ENCODE measurements around the gene PRKN.

The PRKN gene

GRCh38 chr6:162576016-162576415 lies 151.6 kb downstream of the PRKN start:
- H3K36me3 ChIP-seq (ENCODE audit: control insufficient read depth in 1 of 2, insufficient read depth in 2 of 2, low read length in 2 of 2), result no peaks in the 10 kb centered on the region
- H3K27me3 ChIP-seq (ENCODE audit: low read depth, low read length), result no peaks in the 10 kb centered on the region
- no peak overlapping the region for H3K27ac ChIP-seq (ENCODE audit: low read length)

GRCh38 chr6:162572240-162572639 lies 155.3 kb downstream of the PRKN start:
- Histone ChIP-seq H3K4me1 (ENCODE audit: control insufficient read depth in 1 of 2, insufficient read depth in 2 of 2, low read length in 2 of 2) (no peaks in the 10 kb centered on the region), H3K27me3 (ENCODE audit: low read depth, low read length) (no peaks in the 10 kb centered on the region), H3K36me3 (ENCODE audit: control insufficient read depth in 1 of 2, insufficient read depth in 2 of 2, low read length in 2 of 2) (peaks cover 0 to 15% of the 10 kb centered on the region in 2 donors), H3K27ac (ENCODE audit: low read length) (no peak overlapping the region), H3K9me3 (ENCODE audit: control insufficient read depth in 1 of 2, low read length in 2 of 2) (peaks cover 0 to 10% of the 10 kb centered on the region in 2 donors), H3K4me3 (ENCODE audit: low read depth in 1 of 2, low read length in 2 of 2) (no peak overlapping the region)

More at GRCh38 chr6:162576016-162576415, 151.6 kb downstream of the PRKN start:
- Histone ChIP-seq H3K4me3 (ENCODE audit: low read depth in 1 of 2, low read length in 2 of 2) (no peak overlapping the region), H3K9me3 (ENCODE audit: control insufficient read depth in 1 of 2, low read length in 2 of 2) (no peaks in the 10 kb centered on the region), H3K4me1 (ENCODE audit: control insufficient read depth in 1 of 2, insufficient read depth in 2 of 2, low read length in 2 of 2) (no peaks in the 10 kb centered on the region)

GRCh38 chr6:162568266-162568665 lies 159.3 kb downstream of the PRKN start:
- H3K4me1 ChIP-seq (ENCODE audit: control insufficient read depth in 1 of 2, insufficient read depth in 2 of 2, low read length in 2 of 2), result no peaks in the 10 kb centered on the region
- H3K27me3 ChIP-seq (ENCODE audit: low read depth, low read length), result no peaks in the 10 kb centered on the region
- H3K36me3 ChIP-seq (ENCODE audit: control insufficient read depth in 1 of 2, insufficient read depth in 2 of 2, low read length in 2 of 2), result peaks cover 0 to 18% of the 10 kb centered on the region in 2 donors
- no peak overlapping the region for H3K27ac ChIP-seq (ENCODE audit: low read length)
- peaks cover 0 to 19% of the 10 kb centered on the region in 2 donors for H3K9me3 ChIP-seq (ENCODE audit: control insufficient read depth in 1 of 2, low read length in 2 of 2)
- H3K4me3 ChIP-seq (ENCODE audit: low read depth in 1 of 2, low read length in 2 of 2), result no peak overlapping the region

- no peak overlapping the region for H3K4me3 ChIP-seq (ENCODE audit: low read depth in 1 of 2, low read length in 2 of 2)
Measured at GRCh38 chr6:162562041-162562440, 165.5 kb downstream of the PRKN start.

GRCh38 chr6:162560891-162561290 lies 166.7 kb downstream of the PRKN start:
- no peaks in the 10 kb centered on the region for H3K27me3 ChIP-seq (ENCODE audit: low read depth, low read length)
- H3K27ac ChIP-seq (ENCODE audit: low read length), result no peak overlapping the region
- peaks cover 0 to 4% of the 10 kb centered on the region in 2 donors for H3K36me3 ChIP-seq (ENCODE audit: control insufficient read depth in 1 of 2, insufficient read depth in 2 of 2, low read length in 2 of 2)

More at GRCh38 chr6:162562041-162562440, 165.5 kb downstream of the PRKN start:
- Histone ChIP-seq H3K36me3 (ENCODE audit: control insufficient read depth in 1 of 2, insufficient read depth in 2 of 2, low read length in 2 of 2) (peaks cover 0 to 4% of the 10 kb centered on the region in 2 donors), H3K9me3 (ENCODE audit: control insufficient read depth in 1 of 2, low read length in 2 of 2) (peaks cover 0 to 8% of the 10 kb centered on the region in 2 donors), H3K27me3 (ENCODE audit: low read depth, low read length) (no peaks in the 10 kb centered on the region), H3K4me1 (ENCODE audit: control insufficient read depth in 1 of 2, insufficient read depth in 2 of 2, low read length in 2 of 2) (no peaks in the 10 kb centered on the region), H3K27ac (ENCODE audit: low read length) (no peak overlapping the region)

GRCh38 chr6:162554531-162554930 lies 173.0 kb downstream of the PRKN start:
- Histone ChIP-seq H3K4me1 (ENCODE audit: control insufficient read depth in 1 of 2, insufficient read depth in 2 of 2, low read length in 2 of 2) (no peaks in the 10 kb centered on the region), H3K9me3 (ENCODE audit: control insufficient read depth in 1 of 2, low read length in 2 of 2) (no peaks in the 10 kb centered on the region), H3K27ac (ENCODE audit: low read length) (no peak overlapping the region), H3K36me3 (ENCODE audit: control insufficient read depth in 1 of 2, insufficient read depth in 2 of 2, low read length in 2 of 2) (peaks cover 0 to 4% of the 10 kb centered on the region in 2 donors), H3K27me3 (ENCODE audit: low read depth, low read length) (no peaks in the 10 kb centered on the region), H3K4me3 (ENCODE audit: low read depth in 1 of 2, low read length in 2 of 2) (no peak overlapping the region)

More at GRCh38 chr6:162560891-162561290, 166.7 kb downstream of the PRKN start:
- Histone ChIP-seq H3K4me3 (ENCODE audit: low read depth in 1 of 2, low read length in 2 of 2) (no peak overlapping the region), H3K9me3 (ENCODE audit: control insufficient read depth in 1 of 2, low read length in 2 of 2) (peaks cover 0 to 7% of the 10 kb centered on the region in 2 donors), H3K4me1 (ENCODE audit: control insufficient read depth in 1 of 2, insufficient read depth in 2 of 2, low read length in 2 of 2) (no peaks in the 10 kb centered on the region)

- Histone ChIP-seq H3K4me3 (ENCODE audit: low read depth in 1 of 2, low read length in 2 of 2) (no peak overlapping the region), H3K4me1 (ENCODE audit: control insufficient read depth in 1 of 2, insufficient read depth in 2 of 2, low read length in 2 of 2) (no peaks in the 10 kb centered on the region), H3K27ac (ENCODE audit: low read length) (no peak overlapping the region), H3K27me3 (ENCODE audit: low read depth, low read length) (no peaks in the 10 kb centered on the region), H3K9me3 (ENCODE audit: control insufficient read depth in 1 of 2, low read length in 2 of 2) (no peaks in the 10 kb centered on the region), H3K36me3 (ENCODE audit: control insufficient read depth in 1 of 2, insufficient read depth in 2 of 2, low read length in 2 of 2) (peaks cover 0 to 4% of the 10 kb centered on the region in 2 donors)
Measured at GRCh38 chr6:162546905-162547304, 180.7 kb downstream of the PRKN start.

- Histone ChIP-seq H3K27me3 (ENCODE audit: low read depth, low read length) (no peaks in the 10 kb centered on the region), H3K36me3 (ENCODE audit: control insufficient read depth in 1 of 2, insufficient read depth in 2 of 2, low read length in 2 of 2) (no peaks in the 10 kb centered on the region), H3K4me1 (ENCODE audit: control insufficient read depth in 1 of 2, insufficient read depth in 2 of 2, low read length in 2 of 2) (no peaks in the 10 kb centered on the region), H3K27ac (ENCODE audit: low read length) (no peak overlapping the region), H3K9me3 (ENCODE audit: control insufficient read depth in 1 of 2, low read length in 2 of 2) (no peaks in the 10 kb centered on the region), H3K4me3 (ENCODE audit: low read depth in 1 of 2, low read length in 2 of 2) (no peak overlapping the region)
Measured at GRCh38 chr6:162543221-162543620, 184.3 kb downstream of the PRKN start.

- no peaks in the 10 kb centered on the region for H3K36me3 ChIP-seq (ENCODE audit: control insufficient read depth in 1 of 2, insufficient read depth in 2 of 2, low read length in 2 of 2)
- H3K4me3 ChIP-seq (ENCODE audit: low read depth in 1 of 2, low read length in 2 of 2), result no peak overlapping the region
- no peaks in the 10 kb centered on the region for H3K9me3 ChIP-seq (ENCODE audit: control insufficient read depth in 1 of 2, low read length in 2 of 2)
- no peaks in the 10 kb centered on the region for H3K27me3 ChIP-seq (ENCODE audit: low read depth, low read length)
- no peaks in the 10 kb centered on the region for H3K4me1 ChIP-seq (ENCODE audit: control insufficient read depth in 1 of 2, insufficient read depth in 2 of 2, low read length in 2 of 2)
- no peak overlapping the region for H3K27ac ChIP-seq (ENCODE audit: low read length)
Measured at GRCh38 chr6:162541019-162541601, 186.5 kb downstream of the PRKN start.

- Histone ChIP-seq H3K36me3 (ENCODE audit: control insufficient read depth in 1 of 2, insufficient read depth in 2 of 2, low read length in 2 of 2) (no peaks in the 10 kb centered on the region), H3K4me1 (ENCODE audit: control insufficient read depth in 1 of 2, insufficient read depth in 2 of 2, low read length in 2 of 2) (no peaks in the 10 kb centered on the region), H3K4me3 (ENCODE audit: low read depth in 1 of 2, low read length in 2 of 2) (no peak overlapping the region), H3K27ac (ENCODE audit: low read length) (no peak overlapping the region), H3K9me3 (ENCODE audit: control insufficient read depth in 1 of 2, low read length in 2 of 2) (no peaks in the 10 kb centered on the region), H3K27me3 (ENCODE audit: low read depth, low read length) (no peaks in the 10 kb centered on the region)
Measured at GRCh38 chr6:162539321-162539720, 188.2 kb downstream of the PRKN start.

GRCh38 chr6:162538643-162539064 lies 188.9 kb downstream of the PRKN start:
- Histone ChIP-seq H3K4me3 (ENCODE audit: low read depth in 1 of 2, low read length in 2 of 2) (no peak overlapping the region), H3K4me1 (ENCODE audit: control insufficient read depth in 1 of 2, insufficient read depth in 2 of 2, low read length in 2 of 2) (no peaks in the 10 kb centered on the region), H3K27me3 (ENCODE audit: low read depth, low read length) (no peaks in the 10 kb centered on the region), H3K27ac (ENCODE audit: low read length) (no peak overlapping the region), H3K9me3 (ENCODE audit: control insufficient read depth in 1 of 2, low read length in 2 of 2) (no peaks in the 10 kb centered on the region), H3K36me3 (ENCODE audit: control insufficient read depth in 1 of 2, insufficient read depth in 2 of 2, low read length in 2 of 2) (no peaks in the 10 kb centered on the region)

GRCh38 chr6:162533009-162533400 lies 194.6 kb downstream of the PRKN start:
- no peaks in the 10 kb centered on the region for H3K36me3 ChIP-seq (ENCODE audit: control insufficient read depth in 1 of 2, insufficient read depth in 2 of 2, low read length in 2 of 2)
- H3K27me3 ChIP-seq (ENCODE audit: low read depth, low read length), result no peaks in the 10 kb centered on the region
- no peak overlapping the region for H3K4me3 ChIP-seq (ENCODE audit: low read depth in 1 of 2, low read length in 2 of 2)
- no peaks in the 10 kb centered on the region for H3K4me1 ChIP-seq (ENCODE audit: control insufficient read depth in 1 of 2, insufficient read depth in 2 of 2, low read length in 2 of 2)
- no peaks in the 10 kb centered on the region for H3K9me3 ChIP-seq (ENCODE audit: control insufficient read depth in 1 of 2, low read length in 2 of 2)
- no peak overlapping the region for H3K27ac ChIP-seq (ENCODE audit: low read length)
